Measurements from ENCODE around the gene RARA. TPM values are rescaled to one million over a fixed set of nuclear protein-coding genes. Genes with fewer than 3 reads are reported as not detected.
A peak's percentile ranks its signal among the peaks of the same experiment; 100 is the strongest.

RARA gene
- total RNA-seq, 2 donors from 2014 or later: 43.7 to 61.9 TPM

DNA sequence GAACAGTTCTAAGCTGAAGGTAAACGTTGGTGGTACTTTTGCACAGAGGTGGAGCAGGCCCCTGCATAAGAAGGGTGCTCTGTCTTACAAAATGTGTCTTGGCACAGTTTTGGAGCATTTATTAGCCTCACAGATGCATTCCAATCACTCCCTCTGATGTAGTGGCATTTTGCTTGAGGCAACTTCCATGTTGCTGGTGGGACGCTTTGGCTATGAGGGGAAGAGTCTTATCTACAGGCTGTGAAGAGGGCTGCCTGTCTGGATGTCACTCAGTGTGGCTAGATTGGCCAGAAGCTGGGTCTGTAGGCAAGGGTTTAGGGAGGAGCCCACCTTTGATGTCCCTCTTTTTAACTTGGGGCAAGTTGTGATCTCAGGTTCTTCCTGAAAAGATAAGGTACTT is 2.6 kb upstream of the RARA start:
- ATAC-seq (replicated peaks): no peak
- Mint-ChIP-seq H3K4me3 (no peak overlapping the region), H3K27ac (no peak overlapping the region), H3K9me3 (no peaks in the 10 kb centered on the region), H3K4me1 (peaks cover 29% of the 10 kb centered on the region), H3K36me3 (ENCODE audit: low read depth) (peaks cover 29% of the 10 kb centered on the region), H3K27me3 (no peaks in the 10 kb centered on the region)

DNA sequence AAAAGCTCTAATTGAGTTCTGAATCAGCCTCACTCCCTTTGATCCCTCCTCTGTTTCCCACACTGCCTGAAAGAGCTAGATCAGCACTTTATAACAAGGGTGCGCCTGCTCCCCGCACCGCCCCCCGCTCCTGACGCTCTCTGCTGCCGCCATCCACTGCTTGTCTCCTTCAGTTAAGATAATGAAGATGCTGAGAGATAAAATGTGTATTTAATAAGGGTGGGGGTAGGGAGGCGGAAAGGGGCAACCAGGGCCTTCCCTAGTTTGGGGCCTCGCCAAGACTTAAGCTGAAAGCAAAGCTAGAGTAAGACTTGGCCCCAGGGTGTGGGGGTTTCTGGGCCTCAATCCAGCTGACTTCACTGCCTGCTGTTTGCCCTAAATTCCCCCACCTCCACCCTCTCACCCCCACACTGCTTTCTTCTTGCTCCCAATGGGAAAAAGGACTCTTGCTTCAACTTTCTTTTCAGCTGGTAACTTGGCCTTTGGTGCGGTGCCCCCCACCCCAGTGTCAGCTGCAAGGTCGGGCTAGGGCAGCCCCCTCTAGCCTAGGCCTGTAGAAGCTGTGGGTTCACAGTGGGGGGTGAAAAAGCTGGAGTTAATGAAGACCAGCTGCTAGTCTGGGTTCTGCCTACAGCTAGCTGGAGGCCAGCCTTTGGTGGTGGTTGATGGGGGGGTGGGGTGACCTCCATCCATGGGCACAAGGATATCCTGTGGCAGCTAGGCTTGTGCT is 1.8 kb upstream of the RARA start:
- Mint-ChIP-seq H3K9me3 (no peaks in the 10 kb centered on the region), H3K27me3 (no peaks in the 10 kb centered on the region), H3K4me3 (no peak overlapping the region), H3K36me3 (ENCODE audit: low read depth) (peaks cover 22% of the 10 kb centered on the region), H3K27ac (no peak overlapping the region), H3K4me1 (peaks cover 36% of the 10 kb centered on the region)
- ATAC-seq (replicated peaks): peak; percentile 53

DNA sequence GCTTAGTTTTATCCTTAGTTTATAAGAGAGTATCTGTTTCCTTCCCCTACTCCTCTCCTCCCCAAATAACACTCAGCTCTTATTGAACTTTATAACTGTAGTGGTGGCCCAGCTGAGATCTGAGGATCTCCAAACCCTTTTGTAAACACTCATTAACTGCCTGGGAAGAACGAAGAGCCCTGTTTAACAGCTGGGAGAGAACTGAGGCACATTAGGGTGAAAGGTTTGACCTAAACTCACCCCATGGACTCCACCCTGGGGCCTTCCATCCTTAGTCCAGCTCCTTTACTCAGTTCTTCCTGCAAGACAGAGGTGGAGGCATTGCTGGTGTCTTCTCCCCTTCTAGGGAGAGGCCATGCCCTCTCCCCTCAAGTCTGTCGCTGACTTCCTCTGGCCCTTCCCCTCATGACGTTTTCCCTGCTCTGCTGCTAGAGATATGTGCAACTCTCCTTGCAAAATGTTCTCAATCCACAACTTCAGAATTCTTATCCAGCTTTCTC is 1.2 kb upstream of the RARA start:
- no peak for ATAC-seq (replicated peaks)
- H3K36me3 Mint-ChIP-seq (ENCODE audit: low read depth): peaks cover 16% of the 10 kb centered on the region
- H3K9me3 Mint-ChIP-seq: no peaks in the 10 kb centered on the region

DNA sequence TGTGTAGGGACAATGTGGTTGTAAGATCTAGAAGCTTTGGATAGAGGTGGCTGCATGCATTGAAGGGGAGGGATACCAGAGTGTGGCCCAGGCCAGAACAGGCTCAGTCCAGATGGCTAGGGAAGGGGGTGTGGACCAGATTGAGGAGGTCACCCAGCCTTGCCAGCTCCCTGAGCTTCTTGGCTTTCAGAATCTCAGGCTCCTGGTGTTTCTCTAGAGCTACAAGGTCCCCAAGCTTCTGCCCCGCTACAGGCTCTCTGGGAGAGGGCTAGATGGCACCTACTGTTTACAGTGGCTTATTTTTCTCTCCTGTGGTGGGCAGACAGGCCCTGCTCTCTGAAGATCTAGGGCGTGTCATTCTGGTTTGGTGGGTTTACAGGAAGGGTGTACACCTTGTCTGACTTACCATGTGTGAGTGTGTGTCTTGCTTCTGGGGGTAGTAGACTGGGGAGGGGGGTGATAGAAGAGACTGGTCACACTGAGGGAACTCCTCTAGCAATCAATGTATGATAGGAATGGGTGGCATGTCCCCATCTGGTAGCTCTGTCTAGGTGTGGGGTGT is 1.1 kb downstream of the RARA start:
- Mint-ChIP-seq H3K27ac (peak overlapping the region; percentile 3), H3K9me3 (no peaks in the 10 kb centered on the region), H3K27me3 (no peaks in the 10 kb centered on the region), H3K36me3 (ENCODE audit: low read depth) (no peaks in the 10 kb centered on the region), H3K4me1 (peaks cover 38% of the 10 kb centered on the region), H3K4me3 (no peak overlapping the region)
- no peak for ATAC-seq (replicated peaks)

More for the DNA sequence above, 1.2 kb upstream of the RARA start:
- Mint-ChIP-seq H3K4me1 (peaks cover 39% of the 10 kb centered on the region), H3K4me3 (no peak overlapping the region), H3K27me3 (no peaks in the 10 kb centered on the region), H3K27ac (no peak overlapping the region)

DNA sequence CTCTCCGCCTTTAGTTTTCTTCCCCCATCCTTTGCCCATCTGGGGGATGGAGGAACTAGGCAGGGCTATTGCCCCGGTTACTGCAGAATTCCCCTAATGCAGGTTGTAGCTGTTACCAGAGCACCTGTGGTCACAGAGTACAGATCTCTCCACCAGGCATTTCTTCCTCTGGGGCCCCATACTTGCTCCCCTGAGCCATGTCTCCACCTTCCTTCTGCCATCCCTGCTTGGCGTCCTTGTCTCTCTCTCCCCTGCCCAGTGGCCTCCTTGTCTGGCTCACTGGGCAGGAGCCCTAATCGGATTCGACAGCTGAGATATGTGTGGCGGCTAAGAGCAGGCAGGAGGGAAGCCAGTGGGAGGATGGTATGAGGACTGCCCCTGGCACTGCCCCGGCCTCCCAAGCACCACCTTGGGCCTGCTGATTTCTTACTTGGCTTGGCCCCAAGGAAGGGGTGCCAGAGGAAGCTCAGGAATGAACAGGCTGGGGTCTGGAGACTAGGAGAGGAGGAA is 2.0 kb downstream of the RARA start:
- no peak for ATAC-seq (replicated peaks)
- Mint-ChIP-seq H3K27ac (peak overlapping the region; percentile 88), H3K36me3 (ENCODE audit: low read depth) (no peaks in the 10 kb centered on the region), H3K4me1 (peaks cover 44% of the 10 kb centered on the region), H3K27me3 (no peaks in the 10 kb centered on the region), H3K9me3 (no peaks in the 10 kb centered on the region), H3K4me3 (peak overlapping the region; percentile 67)

DNA sequence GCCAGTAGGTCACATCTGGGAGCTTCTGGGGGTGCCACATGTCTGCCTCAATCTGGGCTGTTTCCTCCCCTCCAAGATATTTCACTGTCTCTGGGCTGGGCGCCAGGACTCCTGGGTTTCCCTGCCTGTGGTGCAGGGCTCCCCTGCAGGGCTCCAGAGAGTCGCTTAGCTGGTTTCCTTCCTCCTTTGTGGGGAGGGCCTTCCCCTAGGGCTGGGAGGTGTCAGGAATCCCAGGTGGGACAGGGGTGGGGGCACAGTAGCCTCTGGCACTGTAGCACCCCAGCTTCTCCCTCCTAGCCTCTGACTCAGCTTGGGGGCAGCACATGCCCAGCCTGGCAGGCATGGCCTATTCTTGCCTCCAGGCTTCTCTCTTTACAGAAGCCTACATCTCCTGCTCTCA is 2.6 kb downstream of the RARA start:
- Mint-ChIP-seq H3K36me3 (ENCODE audit: low read depth) (no peaks in the 10 kb centered on the region), H3K27me3 (no peaks in the 10 kb centered on the region), H3K9me3 (no peaks in the 10 kb centered on the region), H3K4me1 (peaks cover 50% of the 10 kb centered on the region), H3K4me3 (peak overlapping the region; percentile 67), H3K27ac (peak overlapping the region; percentile 88)
- no peak for ATAC-seq (replicated peaks)

DNA sequence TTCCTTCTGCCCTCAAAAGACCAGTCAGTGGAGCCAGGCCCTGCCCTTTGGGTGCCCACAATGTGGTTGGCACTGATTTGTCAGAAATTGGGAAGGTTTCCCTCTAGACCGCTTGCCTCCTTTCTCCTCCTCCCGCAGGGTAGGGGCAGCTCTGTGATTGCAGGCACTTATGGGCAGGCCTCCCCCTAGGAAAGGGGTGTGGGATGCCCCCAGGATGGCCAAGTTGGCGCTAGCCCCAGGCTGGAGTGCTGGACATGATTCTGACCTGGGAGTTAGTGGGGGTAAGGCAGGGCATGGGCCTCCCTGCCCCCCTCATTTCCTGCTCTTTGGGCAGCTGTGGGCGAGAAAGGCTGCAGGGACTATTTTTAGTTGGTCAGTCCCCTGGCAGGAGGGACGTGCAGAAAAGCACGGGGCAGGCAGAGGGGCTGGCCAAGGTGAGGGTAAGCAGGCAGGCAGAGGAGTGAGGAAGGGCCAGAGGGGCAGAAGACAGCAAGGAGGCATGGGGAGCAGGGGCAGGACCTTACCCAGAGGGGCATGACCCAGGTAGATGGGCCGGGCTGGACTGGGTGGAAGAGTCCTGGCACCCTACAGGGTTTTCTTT is 3.3 kb downstream of the RARA start:
- Mint-ChIP-seq H3K27me3 (no peaks in the 10 kb centered on the region), H3K27ac (peak overlapping the region; percentile 88), H3K4me3 (peak overlapping the region; percentile 67), H3K4me1 (peaks cover 50% of the 10 kb centered on the region), H3K36me3 (ENCODE audit: low read depth) (no peaks in the 10 kb centered on the region), H3K9me3 (no peaks in the 10 kb centered on the region)
- ATAC-seq (replicated peaks): no peak

DNA sequence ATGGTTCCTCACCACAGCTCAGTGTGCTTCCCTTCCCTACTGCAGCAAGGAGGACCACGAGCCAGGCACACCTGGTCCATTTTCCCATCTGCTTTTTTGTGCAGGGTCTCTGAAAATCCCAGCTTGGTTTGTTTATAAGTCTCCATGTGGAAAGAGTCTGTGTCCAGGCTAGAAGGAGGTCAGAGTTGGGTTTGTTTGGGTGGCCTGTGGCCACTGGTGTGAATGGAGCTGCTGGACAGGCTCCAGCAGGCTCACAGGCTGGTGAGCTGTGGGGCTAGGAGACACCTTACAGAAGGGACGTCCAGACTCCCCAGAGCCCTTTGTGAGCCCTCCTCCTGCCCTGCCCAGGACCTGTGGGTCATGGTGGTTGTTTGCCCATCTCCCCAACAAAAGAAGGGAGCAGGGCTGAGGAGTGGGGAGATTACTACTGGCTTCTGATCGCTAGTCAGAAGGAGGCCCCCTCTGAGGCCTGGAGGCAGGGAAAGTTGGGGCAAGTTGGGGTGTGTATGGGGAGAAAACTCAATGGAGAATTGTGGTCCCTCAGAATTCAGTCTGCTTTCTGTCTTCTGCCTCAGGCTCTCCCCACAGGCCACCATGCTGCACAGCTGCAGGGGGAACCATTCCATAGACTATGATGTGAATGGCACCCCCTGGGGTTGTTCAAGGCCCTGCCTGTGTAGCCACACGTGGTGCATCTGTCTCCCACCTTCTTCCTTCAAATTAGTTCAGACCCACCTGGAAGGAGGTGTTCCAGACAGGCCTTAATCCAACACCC is 4.1 kb downstream of the RARA start:
- H3K4me1 Mint-ChIP-seq: peaks cover 54% of the 10 kb centered on the region

DNA sequence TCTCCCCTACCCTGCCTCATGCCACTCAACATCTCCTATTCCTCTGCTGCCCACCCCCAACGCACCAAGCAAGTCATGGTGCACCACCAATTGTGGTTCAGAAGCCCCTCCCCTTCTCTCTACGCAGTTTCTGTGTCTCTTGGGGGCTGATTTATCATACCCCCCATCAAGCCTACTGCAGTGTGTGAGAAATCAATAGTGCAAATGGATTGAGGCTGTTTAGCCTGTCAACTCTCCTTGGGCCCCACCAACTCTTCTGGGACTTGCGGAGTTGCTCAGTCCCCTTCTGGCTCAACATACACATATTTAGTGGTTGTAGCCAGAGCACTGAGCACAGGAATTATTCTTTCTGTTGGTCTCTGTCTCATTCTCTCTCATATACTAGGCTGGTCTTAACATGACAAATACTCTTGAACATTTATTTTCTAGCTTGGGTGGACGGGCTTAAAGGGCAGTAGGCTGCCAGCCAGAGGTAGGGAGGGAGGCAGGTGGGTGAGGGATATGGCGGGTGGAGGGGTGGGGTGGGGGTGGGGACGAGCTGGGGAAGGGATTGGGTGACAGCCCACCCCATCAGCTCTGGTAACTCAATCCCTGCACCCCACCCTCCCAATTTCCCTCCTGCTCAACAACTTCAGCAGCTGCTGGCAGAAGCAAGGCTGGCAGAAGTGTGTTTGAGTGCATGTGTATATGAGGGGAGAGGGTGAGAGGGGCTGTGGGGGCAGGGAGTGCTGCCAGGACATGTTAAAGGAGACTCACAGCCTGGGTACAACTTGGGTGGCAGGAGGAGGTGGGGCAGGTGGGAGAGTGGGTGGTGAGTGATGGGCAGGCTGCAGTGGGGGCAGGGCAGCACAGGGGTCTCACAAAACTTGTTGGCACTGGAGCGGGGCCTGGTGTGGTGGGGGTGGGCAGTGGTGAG is 4.9 kb downstream of the RARA start:
- Mint-ChIP-seq H3K9me3 (no peaks in the 10 kb centered on the region), H3K4me3 (peak overlapping the region; percentile 67), H3K4me1 (peaks cover 54% of the 10 kb centered on the region), H3K27ac (peak overlapping the region; percentile 78), H3K36me3 (ENCODE audit: low read depth) (peaks cover 7% of the 10 kb centered on the region), H3K27me3 (no peaks in the 10 kb centered on the region)
- no peak for ATAC-seq (replicated peaks)

More for the DNA sequence above, 4.1 kb downstream of the RARA start:
- peak overlapping the region; percentile 67 for H3K4me3 Mint-ChIP-seq
- H3K27me3 Mint-ChIP-seq: no peaks in the 10 kb centered on the region
- no peaks in the 10 kb centered on the region for H3K9me3 Mint-ChIP-seq
- no peaks in the 10 kb centered on the region for H3K36me3 Mint-ChIP-seq (ENCODE audit: low read depth)
- H3K27ac Mint-ChIP-seq: peak overlapping the region; percentile 88
- ATAC-seq (replicated peaks): no peak

DNA sequence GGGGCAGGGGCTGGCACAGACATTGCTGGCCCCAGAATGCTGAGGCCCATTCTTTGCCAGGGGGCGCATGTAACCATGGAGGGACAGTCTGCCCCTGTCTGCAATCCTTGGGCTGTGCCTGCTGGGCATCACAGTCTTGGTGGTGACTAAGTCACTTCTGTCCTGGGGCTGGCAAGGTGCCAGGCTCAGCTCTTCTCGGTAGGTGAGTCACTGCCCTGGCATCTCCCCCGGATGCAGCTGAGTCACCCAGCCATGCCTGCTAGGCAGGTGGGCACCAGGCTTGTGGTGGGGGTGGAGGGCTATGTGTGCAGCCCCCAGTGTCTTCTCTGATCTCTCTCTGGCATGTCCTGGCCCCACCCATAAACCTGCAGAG is 5.6 kb downstream of the RARA start:
- Mint-ChIP-seq H3K4me3 (peak overlapping the region; percentile 65), H3K36me3 (ENCODE audit: low read depth) (peaks cover 13% of the 10 kb centered on the region), H3K27ac (peak overlapping the region; percentile 78), H3K27me3 (no peaks in the 10 kb centered on the region), H3K9me3 (no peaks in the 10 kb centered on the region), H3K4me1 (peaks cover 55% of the 10 kb centered on the region)
- ATAC-seq (replicated peaks): peak; percentile 57

DNA sequence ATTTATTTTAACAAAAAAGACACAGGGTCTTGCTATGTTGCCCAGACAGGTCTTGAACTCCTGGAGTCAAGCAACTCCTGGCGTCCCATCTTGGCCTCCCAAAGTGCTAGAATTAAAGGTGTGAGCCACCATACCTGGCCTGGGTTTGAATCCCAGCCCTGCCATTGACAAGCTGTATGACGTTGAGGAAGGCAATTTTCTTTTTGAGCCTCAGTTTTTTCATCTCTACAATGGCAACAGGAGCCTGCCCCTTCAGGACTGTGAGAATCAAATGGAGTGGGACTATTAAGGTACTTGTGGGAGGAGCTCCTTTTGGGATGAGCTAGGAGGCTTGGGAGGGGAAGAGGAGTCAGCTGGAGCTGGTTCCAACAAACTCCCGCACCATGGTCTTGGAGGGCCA is 6.2 kb downstream of the RARA start:
- peak overlapping the region; percentile 65 for H3K4me3 Mint-ChIP-seq
- H3K36me3 Mint-ChIP-seq (ENCODE audit: low read depth): peaks cover 20% of the 10 kb centered on the region
- ATAC-seq (replicated peaks): no peak
- H3K4me1 Mint-ChIP-seq: peaks cover 58% of the 10 kb centered on the region
- peak overlapping the region; percentile 78 for H3K27ac Mint-ChIP-seq
- H3K27me3 Mint-ChIP-seq: no peaks in the 10 kb centered on the region
- H3K9me3 Mint-ChIP-seq: no peaks in the 10 kb centered on the region

DNA sequence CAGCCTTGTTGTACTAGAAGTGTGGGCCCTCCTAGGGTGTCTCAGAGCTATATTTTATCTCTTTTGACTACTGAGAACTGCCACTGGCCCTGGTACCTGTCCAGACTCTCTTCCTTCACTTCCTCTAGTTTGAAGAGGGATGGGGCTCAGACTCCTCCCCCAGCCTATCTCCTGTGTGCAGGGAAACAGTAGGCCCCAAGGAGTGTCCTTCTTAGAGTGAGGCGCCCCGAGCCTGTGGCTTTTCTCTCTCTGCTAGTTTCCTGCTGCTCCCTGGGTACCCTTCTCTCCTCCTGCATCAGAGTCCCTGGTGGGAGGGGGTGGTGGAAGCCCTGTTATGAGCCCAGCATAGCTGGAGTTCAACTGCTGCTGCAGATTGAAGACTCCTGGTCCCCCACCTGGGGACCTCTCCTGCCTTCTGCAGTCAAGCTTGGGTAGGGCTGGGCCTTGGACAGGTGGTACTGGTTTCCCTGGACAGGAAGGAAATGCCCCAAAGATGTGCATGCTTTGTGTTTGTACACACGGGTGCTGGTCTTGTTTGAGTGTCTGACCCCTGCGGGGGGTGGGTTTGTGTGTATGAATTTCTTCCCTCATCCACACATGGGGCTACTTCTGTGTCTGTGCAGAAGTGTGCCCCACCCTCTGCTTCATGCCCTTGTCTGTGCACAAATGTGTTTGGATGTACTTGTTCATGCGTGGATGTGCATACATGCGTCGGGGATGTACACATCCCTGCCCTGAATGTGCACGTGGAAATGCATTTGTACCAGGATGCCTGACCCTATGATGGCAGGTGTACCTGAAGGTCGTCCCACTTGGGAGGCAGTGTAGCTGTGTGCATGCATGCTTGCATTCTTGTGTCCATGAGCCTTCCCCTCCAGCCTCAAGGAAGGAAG is 6.9 kb downstream of the RARA start:
- no peaks in the 10 kb centered on the region for H3K9me3 Mint-ChIP-seq
- no peak for ATAC-seq (replicated peaks)
- H3K27ac Mint-ChIP-seq: no peak overlapping the region
- H3K27me3 Mint-ChIP-seq: no peaks in the 10 kb centered on the region
- H3K4me3 Mint-ChIP-seq: peak overlapping the region; percentile 43
- peaks cover 27% of the 10 kb centered on the region for H3K36me3 Mint-ChIP-seq (ENCODE audit: low read depth)
- peaks cover 59% of the 10 kb centered on the region for H3K4me1 Mint-ChIP-seq
